AG09319 (cell line): ENCODE measurements around the gene OCEL1.

Experiments used
- DNase-seq: peaks from one replicate; pipeline ENCODE4 v3.0.0-alpha.2; 2010; ENCODE audit warnings: low read depth; ENCODE audit errors: extremely low read depth
- CTCF ChIP-seq: IDR thresholded peaks from 2 replicates; pipeline ENCODE4 v1.5.1; 2011; ENCODE audit warnings: low read depth, mild to moderate bottlenecking, inconsistent platforms, low read length, moderate library complexity

Gene OCEL1

GRCh38 chr19:17244618-17245534, 18.9 kb downstream of the OCEL1 start:
- DNase-seq = no peak
- no peak for TF ChIP-seq CTCF

GRCh38 chr19:17245535-17245984, 19.5 kb downstream of the OCEL1 start, which contains the start of gene NR2F6:
TSS of gene NR2F6 (minus strand) at chr19:17245919. CDS start at chr19:17245220, 699 bp downstream.
- TF ChIP-seq CTCF = no peak
- no peak for DNase-seq

DNA sequence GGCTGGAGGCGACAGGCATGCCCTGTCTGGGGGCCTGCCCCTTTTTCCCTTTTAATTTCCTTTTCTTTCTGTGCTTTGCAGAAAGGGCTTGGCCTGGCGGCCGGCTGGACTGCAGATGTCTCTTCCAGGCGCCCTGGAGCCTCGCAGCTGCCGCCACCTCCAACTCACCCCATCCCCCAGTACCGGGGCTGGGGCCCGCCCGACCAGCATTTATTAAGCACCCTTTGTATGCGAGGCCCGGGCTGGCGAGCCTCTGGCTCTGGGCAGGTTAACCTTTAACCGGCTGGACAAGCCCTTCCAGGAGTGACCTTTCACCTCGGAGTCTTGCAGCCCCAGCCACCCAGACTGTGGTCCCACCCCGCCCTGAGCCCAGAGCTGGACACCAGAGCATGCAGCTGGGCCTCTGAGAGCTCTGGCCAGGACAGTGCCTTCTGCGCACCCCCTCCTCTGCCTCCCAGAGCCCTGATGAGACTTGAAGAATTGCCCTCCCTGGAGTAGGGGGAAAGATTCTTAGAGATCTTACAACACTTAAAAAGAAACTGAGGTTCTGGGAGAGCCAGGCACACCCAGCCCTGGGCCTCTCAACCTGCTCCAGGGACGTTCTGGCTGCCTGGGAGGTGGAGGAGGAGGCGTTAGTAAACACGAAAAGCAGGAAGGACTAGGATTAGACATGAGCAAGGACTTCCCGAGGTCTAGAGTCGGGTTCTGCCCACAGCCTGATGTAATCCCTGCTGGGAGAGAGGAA, 20.8 kb downstream of the OCEL1 start:
- DNase-seq = no peak
- TF ChIP-seq CTCF = no peak

GRCh38 chr19:17248011-17248776, 22.2 kb downstream of the OCEL1 start:
- DNase-seq = no peak
- no peak for TF ChIP-seq CTCF

DNA sequence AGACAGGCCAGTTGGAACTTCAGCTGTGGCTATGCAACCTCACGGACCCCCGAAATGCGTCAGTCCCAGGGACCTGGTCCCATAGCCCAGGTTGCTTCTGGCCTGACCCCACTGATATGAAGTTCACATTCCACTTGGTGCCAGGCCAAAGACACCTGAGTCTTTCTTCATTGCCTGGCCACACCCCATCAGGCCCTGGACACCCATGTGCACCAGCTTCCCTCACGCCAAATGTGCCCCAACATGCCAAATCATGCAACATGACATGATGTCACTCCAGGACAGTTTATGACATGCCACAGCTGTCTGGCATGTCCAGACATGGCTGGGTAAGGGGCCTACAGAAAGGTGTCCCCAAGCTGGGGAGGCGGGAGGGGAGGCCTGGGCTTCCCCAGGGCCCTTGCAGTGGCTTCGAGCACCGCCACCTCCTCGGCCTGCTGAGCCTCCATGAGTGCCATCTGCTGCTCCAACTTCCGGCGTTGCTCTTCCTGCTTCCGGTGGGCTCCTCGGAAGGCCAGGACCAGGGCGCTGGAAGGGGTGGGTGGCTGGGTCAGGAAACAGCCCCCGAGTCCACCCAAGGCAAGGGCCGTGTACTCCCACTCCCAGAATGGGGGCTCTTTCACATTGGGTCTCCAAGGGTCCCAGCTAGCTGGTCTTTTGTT, 24.0 kb downstream of the OCEL1 start:
- no peak for TF ChIP-seq CTCF
- no peak for DNase-seq

- DNase-seq = no peak
- no peak for TF ChIP-seq CTCF
These were observed 28.6 kb downstream of the OCEL1 start for GRCh38 chr19:17254636-17255035.
